Measurements from ENCODE around the gene YY1. TPM values are rescaled to one million over a fixed set of nuclear protein-coding genes. Genes with fewer than 3 reads are reported as not detected.

Gene YY1
- total RNA-seq, 1 experiment from 2014 or later: 83.1 TPM

- POLR2A ChIA-PET: interaction anchor here (0.6 kb wide), 1 partner anchor 12 kb away, joined by 3 read pairs; no protein-coding TSS in a partner anchor
- H3K9me3 Mint-ChIP-seq: peaks cover 6% of the 10 kb centered on the region; the same call in 1 of the 2 replicates
- peaks cover 22% of the 10 kb centered on the region for H3K4me1 Mint-ChIP-seq
- no peak for TF ChIP-seq ATF1 (CRISPR knock-in tag; IDR thresholded peaks at IDR 0.05)
- TF ChIP-seq GRHL2 (CRISPR knock-in tag; IDR thresholded peaks at IDR 0.05; ENCODE audit: insufficient replicate concordance, severe bottlenecking): no peak
- TF ChIP-seq FOXP4 (CRISPR knock-in tag; IDR thresholded peaks at IDR 0.05): no peak
- no peak for TF ChIP-seq ETV6 (CRISPR knock-in tag; IDR thresholded peaks at IDR 0.05)
- no peak for TF ChIP-seq ZNF671 (CRISPR knock-in tag; IDR thresholded peaks at IDR 0.05)
- no peak for TF ChIP-seq ZNF281 (CRISPR knock-in tag; IDR thresholded peaks at IDR 0.05)
- no peak for TF ChIP-seq CREB1 (CRISPR knock-in tag; IDR thresholded peaks at IDR 0.05)
- no peak for TF ChIP-seq CBFB (CRISPR knock-in tag; IDR thresholded peaks at IDR 0.05; ENCODE audit: low read depth)
- TF ChIP-seq ZNF232 (CRISPR knock-in tag; IDR thresholded peaks at IDR 0.05): no peak
- TF ChIP-seq IRF1 (CRISPR knock-in tag; IDR thresholded peaks at IDR 0.05): no peak
- no peak for TF ChIP-seq ATF3 (CRISPR knock-in tag; conservative IDR thresholded peaks at IDR 0.05)
- TF ChIP-seq CREM (CRISPR knock-in tag; IDR thresholded peaks at IDR 0.05): no peak
- no peak for TF ChIP-seq ZBTB21 (CRISPR knock-in tag; IDR thresholded peaks at IDR 0.05; ENCODE audit: borderline replicate concordance)
- TF ChIP-seq ARID4B (CRISPR knock-in tag; IDR thresholded peaks at IDR 0.05; ENCODE audit: borderline replicate concordance): no peak
- no peak for TF ChIP-seq IRF2 (CRISPR knock-in tag; IDR thresholded peaks at IDR 0.05; ENCODE audit: borderline replicate concordance, low read depth)
- TF ChIP-seq TEAD1 (CRISPR knock-in tag; IDR thresholded peaks at IDR 0.05): no peak
- TF ChIP-seq TEAD4 (CRISPR knock-in tag; IDR thresholded peaks at IDR 0.05): no peak
- no peak for TF ChIP-seq KAT7 (CRISPR knock-in tag; IDR thresholded peaks at IDR 0.05; ENCODE audit: borderline replicate concordance)
- no peak for TF ChIP-seq ZNF121 (CRISPR knock-in tag; IDR thresholded peaks at IDR 0.05)
- TF ChIP-seq ELF4 (CRISPR knock-in tag; IDR thresholded peaks at IDR 0.05; ENCODE audit: low read depth): no peak
- H3K4me3 Mint-ChIP-seq: no peak overlapping the region
- H3K36me3 Mint-ChIP-seq: peaks cover 31% of the 10 kb centered on the region
- DNase-seq (ENCODE audit: low spot score) (no peak), ATAC-seq (no peak)
- no peaks in the 10 kb centered on the region for H3K27me3 Mint-ChIP-seq (ENCODE audit: low read depth)
- CTCF ChIA-PET: interaction anchor here (1.2 kb wide), 1 partner anchor 16 kb away, joined by 6 read pairs; no protein-coding TSS in a partner anchor
- no peak overlapping the region; the same call in 1 of the 2 replicates for H3K27ac Mint-ChIP-seq
Observed at GRCh38 chr14:100263141-100263540, 24.2 kb downstream of the YY1 start.
